Measurements from ENCODE around the gene GRIN1. TPM values are rescaled to one million over a fixed set of nuclear protein-coding genes. Genes with fewer than 3 reads are reported as not detected.

GRIN1 gene
- total and polyA plus RNA-seq, 2 donors (not counting 3 experiments of a cell fraction or from before 2014, with no cell fraction given): not detected

GRCh38 chr9:137193771-137194170 is 54.8 kb downstream of the GRIN1 start:
- no peak overlapping the region for H3K27ac ChIP-seq (ENCODE audit: insufficient read depth, low read depth, low read length)
- peaks cover 0 to 14% of the 10 kb centered on the region in 2 experiments for H3K36me3 ChIP-seq (ENCODE audit: control insufficient read depth in 2 of 2, extremely low read depth in 1 of 2, insufficient read depth in 2 of 2, low read length in 2 of 2)
- H3K4me3 ChIP-seq (replicated peaks in 1 of 3; ENCODE audit: insufficient read depth in 1 of 3, low read depth in 1 of 3, low read length in 3 of 3): no peak overlapping the region
- dilution Hi-C loops (cut with MboI; ENCODE audit: extremely low pct_ligation_motif_present, low sequenced_read_pairs) (no loop called here), intact Hi-C loops (cut with micrococcal nuclease) (no loop called here)
- H3K9me3 ChIP-seq (replicated peaks; ENCODE audit: control insufficient read depth, insufficient read depth, low read length): no peaks in the 10 kb centered on the region
- H2AFZ ChIP-seq (ENCODE audit: low read depth, low read length): no peak overlapping the region
- BruUV-seq (replicated peaks): no TSS peak
- H3K4me1 ChIP-seq (ENCODE audit: control insufficient read depth, extremely low read depth, insufficient read depth, low read length): peaks cover 9% of the 10 kb centered on the region
- DNase-seq (ENCODE audit: low read depth, low spot score) (no peak), FAIRE-seq (no peak)
- no peaks in the 10 kb centered on the region for H3K9me1 ChIP-seq (replicated peaks; ENCODE audit: control insufficient read depth, extremely low read depth, insufficient read depth, low read length)
- H3K27me3 ChIP-seq (ENCODE audit: control insufficient read depth in 2 of 2, insufficient read depth in 2 of 2, low read length in 2 of 2): no peaks in the 10 kb centered on the region
- no peak overlapping the region for H3K9ac ChIP-seq (replicated peaks; ENCODE audit: extremely low read depth, insufficient read depth, low read length)
- H3K79me2 ChIP-seq (ENCODE audit: control insufficient read depth, insufficient read depth, low read length): peaks cover 12% of the 10 kb centered on the region
- no peak overlapping the region for H3K4me2 ChIP-seq (ENCODE audit: insufficient read depth, low read length)
- TF ChIP-seq, protein P1, sequence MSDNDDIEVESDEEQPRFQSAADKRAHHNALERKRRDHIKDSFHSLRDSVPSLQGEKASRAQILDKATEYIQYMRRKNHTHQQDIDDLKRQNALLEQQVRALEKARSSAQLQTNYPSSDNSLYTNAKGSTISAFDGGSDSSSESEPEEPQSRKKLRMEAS (IDR thresholded peaks at IDR 0.05; ENCODE audit: insufficient read depth, insufficient read length): no peak
- TF ChIP-seq MYC (IDR thresholded peaks at IDR 0.05; ENCODE audit: low read depth, low read length): no peak
- no peak for TF ChIP-seq GATA2 (IDR thresholded peaks at IDR 0.05; ENCODE audit: insufficient read depth, insufficient read length, low read depth, low read length)
- TF ChIP-seq FOS (IDR thresholded peaks at IDR 0.05; ENCODE audit: borderline replicate concordance, insufficient read depth, low read length): no peak
- POLR2A ChIA-PET: no interaction called here
- no peaks in the 10 kb centered on the region for H4K20me1 ChIP-seq (replicated peaks; ENCODE audit: control insufficient read depth, extremely low read depth, insufficient read depth, low read length)
- CTCF ChIA-PET: interaction anchor here (2.0 kb wide), 1 partner anchor 43 kb away, joined by 6 read pairs; no protein-coding TSS in a partner anchor

DNA sequence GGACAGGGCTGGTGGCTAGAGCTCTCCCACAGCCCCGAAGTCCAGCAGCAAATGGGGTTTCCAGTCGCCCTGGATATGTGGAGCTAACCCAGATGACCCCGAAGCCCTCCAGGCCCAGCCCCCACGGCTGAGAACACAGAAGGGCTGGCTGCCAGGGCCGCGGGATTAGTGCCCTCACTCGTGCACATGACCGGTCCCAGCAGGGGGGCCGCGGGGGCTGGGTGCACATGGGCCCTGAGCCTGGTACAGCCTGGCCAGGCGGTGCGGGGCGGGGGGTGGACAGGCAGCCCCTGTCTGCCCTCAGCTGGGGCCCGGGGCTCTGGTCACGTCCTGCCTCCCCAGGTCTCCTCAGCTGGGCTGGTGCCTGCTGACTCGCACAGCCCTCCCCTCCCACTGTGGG is 55.4 kb downstream of the GRIN1 start:
- ChIA-PET POLR2A (no interaction called here), CTCF (interaction anchor here (1.4 to 2.0 kb wide), 2 partner anchors 33 to 42 kb away, joined by 3 to 6 read pairs; partner anchors contain the start of gene RNF224)
- DNase-seq (ENCODE audit: low read depth, low spot score) (no peak), FAIRE-seq (no peak)
- Histone ChIP-seq H4K20me1 (replicated peaks; ENCODE audit: control insufficient read depth, extremely low read depth, insufficient read depth, low read length) (no peaks in the 10 kb centered on the region), H3K36me3 (ENCODE audit: control insufficient read depth in 2 of 2, extremely low read depth in 1 of 2, insufficient read depth in 2 of 2, low read length in 2 of 2) (peaks cover 0 to 14% of the 10 kb centered on the region in 2 experiments), H3K27me3 (ENCODE audit: control insufficient read depth in 2 of 2, insufficient read depth in 2 of 2, low read length in 2 of 2) (no peaks in the 10 kb centered on the region), H3K9ac (replicated peaks; ENCODE audit: extremely low read depth, insufficient read depth, low read length) (no peak overlapping the region), H2AFZ (ENCODE audit: low read depth, low read length) (no peak overlapping the region), H3K4me3 (replicated peaks in 1 of 3; ENCODE audit: insufficient read depth in 1 of 3, low read depth in 1 of 3, low read length in 3 of 3) (no peak overlapping the region), H3K27ac (ENCODE audit: insufficient read depth, low read depth, low read length) (no peak overlapping the region), H3K9me3 (replicated peaks; ENCODE audit: control insufficient read depth, insufficient read depth, low read length) (no peaks in the 10 kb centered on the region), H3K4me2 (ENCODE audit: insufficient read depth, low read length) (no peak overlapping the region), H3K9me1 (replicated peaks; ENCODE audit: control insufficient read depth, extremely low read depth, insufficient read depth, low read length) (no peaks in the 10 kb centered on the region), H3K4me1 (ENCODE audit: control insufficient read depth, extremely low read depth, insufficient read depth, low read length) (peaks cover 8% of the 10 kb centered on the region), H3K79me2 (ENCODE audit: control insufficient read depth, insufficient read depth, low read length) (peaks cover 11% of the 10 kb centered on the region)
- BruUV-seq (replicated peaks): no TSS peak
- intact Hi-C loops (cut with micrococcal nuclease): no loop called here
- TF ChIP-seq MYC (IDR thresholded peaks at IDR 0.05; ENCODE audit: low read depth, low read length) (no peak), POLR2AphosphoS5 (IDR thresholded peaks at IDR 0.05; ENCODE audit: insufficient read depth, low read depth, low read length) (no peak), FOS (IDR thresholded peaks at IDR 0.05; ENCODE audit: borderline replicate concordance, insufficient read depth, low read length) (no peak), EZH2 (IDR thresholded peaks at IDR 0.05; ENCODE audit: borderline replicate concordance, low read depth, low read length, severe bottlenecking) (no peak), POLR2A (IDR thresholded peaks at IDR 0.05; ENCODE audit: low read depth, low read length) (no peak), GATA2 (IDR thresholded peaks at IDR 0.05; ENCODE audit: insufficient read depth, insufficient read length, low read depth, low read length) (no peak), JUN (IDR thresholded peaks at IDR 0.05; ENCODE audit: borderline replicate concordance, insufficient read depth, insufficient read length, low read depth) (no peak)
- TF ChIP-seq, protein P1 (IDR thresholded peaks at IDR 0.05; ENCODE audit: insufficient read depth, insufficient read length): no peak
- TF ChIP-seq, protein P2, sequence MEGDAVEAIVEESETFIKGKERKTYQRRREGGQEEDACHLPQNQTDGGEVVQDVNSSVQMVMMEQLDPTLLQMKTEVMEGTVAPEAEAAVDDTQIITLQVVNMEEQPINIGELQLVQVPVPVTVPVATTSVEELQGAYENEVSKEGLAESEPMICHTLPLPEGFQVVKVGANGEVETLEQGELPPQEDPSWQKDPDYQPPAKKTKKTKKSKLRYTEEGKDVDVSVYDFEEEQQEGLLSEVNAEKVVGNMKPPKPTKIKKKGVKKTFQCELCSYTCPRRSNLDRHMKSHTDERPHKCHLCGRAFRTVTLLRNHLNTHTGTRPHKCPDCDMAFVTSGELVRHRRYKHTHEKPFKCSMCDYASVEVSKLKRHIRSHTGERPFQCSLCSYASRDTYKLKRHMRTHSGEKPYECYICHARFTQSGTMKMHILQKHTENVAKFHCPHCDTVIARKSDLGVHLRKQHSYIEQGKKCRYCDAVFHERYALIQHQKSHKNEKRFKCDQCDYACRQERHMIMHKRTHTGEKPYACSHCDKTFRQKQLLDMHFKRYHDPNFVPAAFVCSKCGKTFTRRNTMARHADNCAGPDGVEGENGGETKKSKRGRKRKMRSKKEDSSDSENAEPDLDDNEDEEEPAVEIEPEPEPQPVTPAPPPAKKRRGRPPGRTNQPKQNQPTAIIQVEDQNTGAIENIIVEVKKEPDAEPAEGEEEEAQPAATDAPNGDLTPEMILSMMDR (IDR thresholded peaks at IDR 0.05; ENCODE audit: extremely low read depth in 1 of 2, insufficient read depth in 1 of 2, low read depth in 1 of 2, low read length in 2 of 2): no peak
- dilution Hi-C loops (cut with MboI; ENCODE audit: extremely low pct_ligation_motif_present, low sequenced_read_pairs): no loop called here
